Myocyte (in vitro differentiated cells): ENCODE measurements around the gene CCNF. TPM values are rescaled to one million over a fixed set of nuclear protein-coding genes. Genes with fewer than 3 reads are reported as not detected.
A peak's percentile ranks its signal among the peaks of the same experiment; 100 is the strongest.

Experiments used
- DNase-seq: peaks from one replicate; pipeline ENCODE4 v3.0.0-alpha.2; 2012; ENCODE audit warnings: low read depth
- microRNA-seq: library from miRNA; unstranded; fragments of <30 nt; microRNA quantifications from one replicate; pipeline ENCODE4, GENCODE V29; 2016
- total RNA-seq: library from RNA; depleted of rRNA; stranded (reverse); fragments of >200 nt; gene quantifications from 2 replicates; pipeline ENCODE4 v1.2.3, GENCODE V29; 2014

CCNF gene
- total RNA-seq, 1 donor from 2014 or later, result 3.2 TPM

DNA sequence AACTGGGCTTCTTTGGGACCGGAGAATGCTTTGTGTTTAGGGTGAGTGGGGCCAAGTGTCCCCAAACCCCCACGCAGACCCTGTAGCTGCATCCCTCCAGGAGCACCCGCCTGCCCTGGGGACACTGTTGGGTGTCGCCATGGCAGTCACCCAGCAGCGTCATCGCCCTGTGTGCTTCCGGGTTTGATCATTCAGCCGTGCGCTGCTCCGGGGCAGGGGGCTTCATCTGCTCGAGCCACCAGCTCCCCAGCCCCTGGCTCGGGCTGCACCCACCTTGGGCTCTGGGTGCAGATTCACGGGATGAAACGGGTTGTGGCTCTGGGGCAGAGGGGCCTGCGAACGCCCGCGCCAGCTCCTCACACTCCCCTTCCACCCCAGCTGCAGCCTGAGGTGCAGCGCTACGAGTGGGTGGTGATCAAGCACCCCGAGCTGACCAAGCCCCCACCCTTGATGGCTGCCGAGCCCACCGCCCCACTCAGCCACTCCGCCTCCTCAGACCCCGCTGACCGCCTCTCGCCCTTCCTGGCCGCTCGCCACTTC is 70.7 kb downstream of the CCNF start:
- no peak for DNase-seq

GRCh38 chr16:2500430-2500917 is 71.2 kb downstream of the CCNF start:
- DNase-seq, result no peak

GRCh38 chr16:2500918-2501750 is 71.9 kb downstream of the CCNF start:
- DNase-seq, result peak; percentile 69

DNA sequence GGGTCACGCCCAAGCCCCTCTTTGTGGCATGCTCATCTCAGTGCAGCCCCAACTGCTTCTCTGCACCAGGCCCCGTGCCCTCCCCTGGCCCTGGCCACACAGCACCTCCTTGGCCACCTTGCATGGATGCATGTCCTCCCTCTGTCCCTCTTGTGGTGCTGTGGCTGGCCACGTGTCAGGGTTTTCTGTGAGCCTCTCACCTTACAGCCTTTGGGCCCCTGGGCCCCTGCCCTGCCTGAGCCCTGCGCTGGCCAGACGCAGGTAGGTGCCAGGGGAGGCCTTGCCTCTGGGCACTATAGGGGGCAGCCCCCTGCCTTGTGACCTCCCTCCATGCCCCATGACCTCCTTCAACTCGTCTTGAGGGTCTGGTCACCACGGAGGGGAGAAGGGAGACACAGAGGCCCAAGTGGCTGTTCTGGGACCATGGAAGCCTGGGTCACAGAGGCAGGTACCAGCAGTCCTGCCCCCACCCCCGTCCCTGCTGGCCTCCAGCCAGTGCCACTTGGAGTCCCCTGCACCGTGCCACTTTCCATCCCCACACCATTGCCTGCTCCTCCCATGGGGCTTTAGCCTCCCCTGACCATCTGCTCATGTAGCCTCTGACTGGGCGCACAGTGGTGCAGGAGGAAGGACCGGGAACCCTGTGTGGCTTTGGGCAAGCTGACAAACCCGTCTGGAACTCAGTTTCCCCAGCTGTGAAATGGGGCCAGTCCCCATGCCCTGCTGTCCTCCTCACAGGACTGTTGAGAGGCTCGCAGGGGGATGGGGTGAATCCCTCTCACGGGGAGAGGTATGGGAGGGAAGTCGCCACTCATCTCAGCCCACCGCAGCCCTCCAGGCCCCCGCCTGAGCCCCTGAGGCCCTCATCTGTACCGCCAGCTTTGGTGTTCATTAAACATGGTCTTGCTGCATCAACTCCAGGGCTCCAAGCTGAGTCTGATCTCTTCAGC is 73.0 kb downstream of the CCNF start:
- DNase-seq, result no peak

- DNase-seq, result no peak
These were observed 76.4 kb downstream of the CCNF start for GRCh38 chr16:2505695-2506094.

GRCh38 chr16:2507052-2507659 is 77.9 kb downstream of the CCNF start:
- DNase-seq, result no peak

DNA sequence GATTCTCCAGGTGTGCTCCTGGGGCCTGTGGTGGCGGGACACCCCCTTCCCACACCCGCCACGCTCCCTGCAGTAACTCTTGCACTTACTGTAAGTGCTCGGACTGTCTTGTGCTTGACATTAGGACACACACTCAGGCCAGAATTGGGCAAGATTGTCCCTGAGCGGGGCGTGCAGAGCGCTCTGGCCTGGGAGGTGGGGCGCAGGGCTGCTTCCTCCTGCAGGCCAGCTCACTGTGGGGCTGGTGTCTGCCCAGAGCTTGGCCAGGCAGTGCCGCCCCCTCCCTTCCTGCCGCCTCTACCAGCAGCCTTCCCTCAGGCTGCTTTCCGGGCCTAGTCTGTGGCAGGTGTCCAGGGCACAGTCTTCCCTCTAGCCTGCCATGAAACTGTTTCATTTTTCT is 78.4 kb downstream of the CCNF start:
- DNase-seq, result no peak

Small RNAs within 50 kb of the gene (microRNA-seq; reads per million reads assigned to microRNA genes)
- gene MIR6767, result not detected
- gene MIR6768, result not detected

Other genes starting within 250 kb of the CCNF start
- gene CASKIN1, start 232.8 kb upstream of the CCNF start, total RNA-seq, result 1.0 and 1.4 TPM in 2 replicates
- 30.3 and 46.9 TPM in 2 replicates for gene MLST8, start 224.0 kb upstream of the CCNF start, total RNA-seq
- gene BRICD5, start 218.6 kb upstream of the CCNF start, total RNA-seq, result 4.3 and 7.2 TPM in 2 replicates
- 47.8 and 49.0 TPM in 2 replicates for gene PGP, start 214.6 kb upstream of the CCNF start, total RNA-seq
- 33.6 and 35.3 TPM in 2 replicates for gene E4F1, start 205.9 kb upstream of the CCNF start, total RNA-seq
- 2.2 and 2.4 TPM in 2 replicates for gene DNASE1L2, start 193.0 kb upstream of the CCNF start, total RNA-seq
- gene ECI1, start 177.9 kb upstream of the CCNF start, total RNA-seq, result 39.6 and 46.4 TPM in 2 replicates
- 109 and 136 TPM in 2 replicates for gene RNPS1, start 161.3 kb upstream of the CCNF start, total RNA-seq
- gene ABCA3, start 88.7 kb upstream of the CCNF start, total RNA-seq, result 7.0 and 12.1 TPM in 2 replicates
- gene TEDC2, start 30.7 kb downstream of the CCNF start, total RNA-seq, result 5.7 and 10.4 TPM in 2 replicates
- 0.10 TPM in 1 of 2 replicates, not detected in the other for gene NTN3, start 41.9 kb downstream of the CCNF start, total RNA-seq
- gene TBC1D24, start 45.7 kb downstream of the CCNF start, total RNA-seq, result 27.6 and 46.3 TPM in 2 replicates
- gene ATP6V0C, start 84.5 kb downstream of the CCNF start, total RNA-seq, result 50.9 and 59.2 TPM in 2 replicates
- 39.7 and 47.1 TPM in 2 replicates for gene AMDHD2, start 90.9 kb downstream of the CCNF start, total RNA-seq
- 0.32 TPM in 1 of 2 replicates, not detected in the other for gene CEMP1, start 102.0 kb downstream of the CCNF start, total RNA-seq
- 22.4 and 22.6 TPM in 2 replicates for gene PDPK1, start 108.6 kb downstream of the CCNF start, total RNA-seq